ENCODE results near the gene HIP1R.

DNA sequence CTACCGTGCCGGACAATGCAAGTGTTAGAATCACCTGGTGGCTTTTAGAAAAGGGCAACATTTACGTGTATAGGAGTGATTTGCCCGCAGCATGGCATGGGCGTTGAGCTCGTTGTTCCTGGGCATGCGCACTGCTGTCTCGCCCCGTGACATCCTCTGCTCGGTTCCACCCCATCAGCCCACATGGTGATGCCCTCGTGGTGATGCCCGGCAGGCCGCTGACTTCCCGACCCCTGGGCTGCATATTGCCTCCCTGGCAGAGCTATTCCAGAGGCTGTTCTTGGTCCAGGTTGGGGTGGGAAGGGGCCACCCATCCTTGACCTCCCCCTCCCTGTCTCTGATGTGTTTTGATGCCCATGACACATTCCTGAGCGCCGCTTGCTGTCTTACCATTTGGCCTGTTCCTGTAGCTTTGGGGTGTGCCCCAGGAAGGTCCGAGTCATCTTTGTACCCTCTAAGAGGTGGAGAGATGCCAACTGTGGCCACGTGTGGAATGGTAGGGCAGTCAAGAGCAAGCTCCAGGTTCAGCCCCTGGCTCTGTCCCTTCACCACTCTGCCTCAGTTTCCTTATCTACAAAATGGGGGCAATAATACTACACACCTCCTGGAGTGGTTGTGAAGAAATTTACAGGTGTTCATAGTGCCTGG lies 4.8 kb downstream of the HIP1R start:
- TF ChIP-seq ZFP3 (CRISPR knock-in tag; IDR thresholded peaks at IDR 0.05) (no peak), ZC3H10 (CRISPR knock-in tag; IDR thresholded peaks at IDR 0.05) (no peak), OSR1 (CRISPR knock-in tag; IDR thresholded peaks at IDR 0.05) (no peak), ESRRG (CRISPR knock-in tag; IDR thresholded peaks at IDR 0.05) (no peak), ISL1 (CRISPR knock-in tag; IDR thresholded peaks at IDR 0.05) (no peak), ZNF565 (CRISPR knock-in tag; conservative IDR thresholded peaks at IDR 0.05; ENCODE audit: low read depth) (no peak), ZNF70 (CRISPR knock-in tag; IDR thresholded peaks at IDR 0.05) (no peak), CSDC2 (CRISPR knock-in tag; IDR thresholded peaks at IDR 0.05) (no peak), PPARA (CRISPR knock-in tag; IDR thresholded peaks at IDR 0.05; ENCODE audit: borderline replicate concordance) (no peak)
- TF ChIP-seq, protein P1, sequence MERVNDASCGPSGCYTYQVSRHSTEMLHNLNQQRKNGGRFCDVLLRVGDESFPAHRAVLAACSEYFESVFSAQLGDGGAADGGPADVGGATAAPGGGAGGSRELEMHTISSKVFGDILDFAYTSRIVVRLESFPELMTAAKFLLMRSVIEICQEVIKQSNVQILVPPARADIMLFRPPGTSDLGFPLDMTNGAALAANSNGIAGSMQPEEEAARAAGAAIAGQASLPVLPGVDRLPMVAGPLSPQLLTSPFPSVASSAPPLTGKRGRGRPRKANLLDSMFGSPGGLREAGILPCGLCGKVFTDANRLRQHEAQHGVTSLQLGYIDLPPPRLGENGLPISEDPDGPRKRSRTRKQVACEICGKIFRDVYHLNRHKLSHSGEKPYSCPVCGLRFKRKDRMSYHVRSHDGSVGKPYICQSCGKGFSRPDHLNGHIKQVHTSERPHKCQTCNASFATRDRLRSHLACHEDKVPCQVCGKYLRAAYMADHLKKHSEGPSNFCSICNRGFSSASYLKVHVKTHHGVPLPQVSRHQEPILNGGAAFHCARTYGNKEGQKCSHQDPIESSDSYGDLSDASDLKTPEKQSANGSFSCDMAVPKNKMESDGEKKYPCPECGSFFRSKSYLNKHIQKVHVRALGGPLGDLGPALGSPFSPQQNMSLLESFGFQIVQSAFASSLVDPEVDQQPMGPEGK (CRISPR knock-in tag; IDR thresholded peaks at IDR 0.05; ENCODE audit: borderline replicate concordance): no peak
- TF ChIP-seq, protein P2, sequence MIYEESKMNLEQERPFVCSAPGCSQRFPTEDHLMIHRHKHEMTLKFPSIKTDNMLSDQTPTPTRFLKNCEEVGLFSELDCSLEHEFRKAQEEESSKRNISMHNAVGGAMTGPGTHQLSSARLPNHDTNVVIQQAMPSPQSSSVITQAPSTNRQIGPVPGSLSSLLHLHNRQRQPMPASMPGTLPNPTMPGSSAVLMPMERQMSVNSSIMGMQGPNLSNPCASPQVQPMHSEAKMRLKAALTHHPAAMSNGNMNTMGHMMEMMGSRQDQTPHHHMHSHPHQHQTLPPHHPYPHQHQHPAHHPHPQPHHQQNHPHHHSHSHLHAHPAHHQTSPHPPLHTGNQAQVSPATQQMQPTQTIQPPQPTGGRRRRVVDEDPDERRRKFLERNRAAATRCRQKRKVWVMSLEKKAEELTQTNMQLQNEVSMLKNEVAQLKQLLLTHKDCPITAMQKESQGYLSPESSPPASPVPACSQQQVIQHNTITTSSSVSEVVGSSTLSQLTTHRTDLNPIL (CRISPR knock-in tag; IDR thresholded peaks at IDR 0.05; ENCODE audit: low read depth): no peak
